ENCODE results near the gene TMEM135.

The TMEM135 gene

GRCh38 chr11:87235366-87235765 lies 197.6 kb downstream of the TMEM135 start:
- no peak overlapping the region for H3K4me2 ChIP-seq (ENCODE audit: low read length, poor library complexity, severe bottlenecking)
- no peak overlapping the region for H2AFZ ChIP-seq (ENCODE audit: low read depth, low read length)
- WGBS, result no CpG with 5 or more reads among the region's 1 CpG
- H2AK5ac ChIP-seq (ENCODE audit: low read length, severe bottlenecking), result no peak overlapping the region
- no peak overlapping the region for H4K8ac ChIP-seq (ENCODE audit: low read length)
- peaks cover 1% of the 10 kb centered on the region for H3K79me1 ChIP-seq (replicated peaks; ENCODE audit: low read length, poor library complexity, severe bottlenecking)
- H3K9me3 ChIP-seq (ENCODE audit: control insufficient read depth, low read length), result peaks cover 22% of the 10 kb centered on the region
- H3K27ac ChIP-seq (ENCODE audit: low read length, poor library complexity, severe bottlenecking), result no peak overlapping the region
- H4K91ac ChIP-seq (ENCODE audit: low read length), result no peak overlapping the region
- H3K36me3 ChIP-seq (ENCODE audit: control insufficient read depth in 1 of 2, insufficient read depth in 2 of 2, low read depth in 1 of 2, low read length in 2 of 2), result peaks cover 0 to 5% of the 10 kb centered on the region in 2 experiments
- H3K23ac ChIP-seq (ENCODE audit: low read length in 2 of 2), result no peak overlapping the region
- no peak for DNase-seq
- H3K4ac ChIP-seq (ENCODE audit: low read depth in 1 of 2, low read length in 2 of 2), result no peak overlapping the region
- no peak overlapping the region for H3K14ac ChIP-seq (ENCODE audit: low read length in 2 of 2)
- no peak overlapping the region for H2BK120ac ChIP-seq (ENCODE audit: low read depth, low read length)
- H3K18ac ChIP-seq (ENCODE audit: low read depth in 1 of 2, low read length in 2 of 2), result no peak overlapping the region
- H3K4me3 ChIP-seq (ENCODE audit: insufficient read depth in 1 of 2, low read depth in 1 of 2, low read length in 2 of 2), result no peak overlapping the region
- H3K9ac ChIP-seq (ENCODE audit: low read length), result no peak overlapping the region
- no peak overlapping the region for H2BK12ac ChIP-seq (ENCODE audit: low read length in 2 of 2)
- no peaks in the 10 kb centered on the region for H3K4me1 ChIP-seq (ENCODE audit: control insufficient read depth, insufficient read depth, low read depth, low read length)
- no peak overlapping the region for H2BK15ac ChIP-seq (ENCODE audit: low read depth, poor library complexity, severe bottlenecking)
- no peaks in the 10 kb centered on the region for H3K27me3 ChIP-seq (ENCODE audit: control insufficient read depth in 1 of 2, insufficient read depth in 1 of 2, low read length in 2 of 2)
- no peak overlapping the region for H2BK5ac ChIP-seq (ENCODE audit: low read depth, low read length, poor library complexity, severe bottlenecking)

GRCh38 chr11:87236368-87236767 lies 198.6 kb downstream of the TMEM135 start:
- Histone ChIP-seq H3K27ac (ENCODE audit: low read length, poor library complexity, severe bottlenecking) (no peak overlapping the region), H2AK5ac (ENCODE audit: low read length, severe bottlenecking) (no peak overlapping the region), H3K23ac (ENCODE audit: low read length in 2 of 2) (no peak overlapping the region), H3K14ac (ENCODE audit: low read length in 2 of 2) (no peak overlapping the region), H3K27me3 (ENCODE audit: control insufficient read depth in 1 of 2, insufficient read depth in 1 of 2, low read length in 2 of 2) (no peaks in the 10 kb centered on the region), H3K4me1 (ENCODE audit: control insufficient read depth, insufficient read depth, low read depth, low read length) (no peaks in the 10 kb centered on the region), H3K9me3 (ENCODE audit: control insufficient read depth, low read length) (peaks cover 17% of the 10 kb centered on the region), H4K8ac (ENCODE audit: low read length) (no peak overlapping the region), H2BK12ac (ENCODE audit: low read length in 2 of 2) (no peak overlapping the region), H2BK15ac (ENCODE audit: low read depth, poor library complexity, severe bottlenecking) (no peak overlapping the region), H3K4me2 (ENCODE audit: low read length, poor library complexity, severe bottlenecking) (no peak overlapping the region), H2BK120ac (ENCODE audit: low read depth, low read length) (no peak overlapping the region), H2BK5ac (ENCODE audit: low read depth, low read length, poor library complexity, severe bottlenecking) (no peak overlapping the region), H3K36me3 (ENCODE audit: control insufficient read depth in 1 of 2, insufficient read depth in 2 of 2, low read depth in 1 of 2, low read length in 2 of 2) (peaks cover 0 to 5% of the 10 kb centered on the region in 2 experiments), H3K18ac (ENCODE audit: low read depth in 1 of 2, low read length in 2 of 2) (no peak overlapping the region), H3K4me3 (ENCODE audit: insufficient read depth in 1 of 2, low read depth in 1 of 2, low read length in 2 of 2) (no peak overlapping the region), H2AFZ (ENCODE audit: low read depth, low read length) (no peak overlapping the region), H4K91ac (ENCODE audit: low read length) (no peak overlapping the region), H3K9ac (ENCODE audit: low read length) (no peak overlapping the region), H3K4ac (ENCODE audit: low read depth in 1 of 2, low read length in 2 of 2) (no peak overlapping the region), H3K79me1 (replicated peaks; ENCODE audit: low read length, poor library complexity, severe bottlenecking) (peaks cover 1% of the 10 kb centered on the region)
- no peak for DNase-seq
- 73% methylated on average over 1 of the region's 2 CpGs for WGBS

DNA sequence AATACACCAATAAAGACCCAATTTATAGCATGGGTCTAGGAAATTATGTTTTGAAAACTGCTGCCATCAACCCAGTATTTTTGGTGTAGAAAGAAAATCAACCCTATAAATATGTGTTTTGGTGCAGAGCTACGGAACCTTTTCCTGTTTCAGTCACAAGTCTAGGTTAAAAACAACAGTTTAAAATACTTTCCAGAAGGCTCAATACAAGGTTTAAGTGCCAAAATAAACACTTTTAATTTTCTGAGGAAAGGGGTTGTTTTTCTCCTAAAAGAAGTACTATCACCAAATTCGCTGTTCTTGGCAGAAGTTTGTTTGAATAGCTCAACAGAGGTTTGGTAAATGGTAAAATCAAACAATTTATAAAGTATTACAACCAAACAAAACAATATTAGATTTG lies 201.3 kb downstream of the TMEM135 start:
- Histone ChIP-seq H3K27ac (ENCODE audit: low read length, poor library complexity, severe bottlenecking) (no peak overlapping the region), H3K4me1 (ENCODE audit: control insufficient read depth, insufficient read depth, low read depth, low read length) (no peaks in the 10 kb centered on the region), H4K8ac (ENCODE audit: low read length) (no peak overlapping the region), H3K14ac (ENCODE audit: low read length in 2 of 2) (no peak overlapping the region), H2AK5ac (ENCODE audit: low read length, severe bottlenecking) (no peak overlapping the region), H4K91ac (ENCODE audit: low read length) (no peak overlapping the region), H3K9ac (ENCODE audit: low read length) (no peak overlapping the region), H2BK5ac (ENCODE audit: low read depth, low read length, poor library complexity, severe bottlenecking) (no peak overlapping the region), H3K79me1 (replicated peaks; ENCODE audit: low read length, poor library complexity, severe bottlenecking) (no peaks in the 10 kb centered on the region), H2BK120ac (ENCODE audit: low read depth, low read length) (no peak overlapping the region), H3K4me2 (ENCODE audit: low read length, poor library complexity, severe bottlenecking) (no peak overlapping the region), H3K23ac (ENCODE audit: low read length in 2 of 2) (no peak overlapping the region), H3K4me3 (ENCODE audit: insufficient read depth in 1 of 2, low read depth in 1 of 2, low read length in 2 of 2) (no peak overlapping the region), H3K9me3 (ENCODE audit: control insufficient read depth, low read length) (no peaks in the 10 kb centered on the region), H3K27me3 (ENCODE audit: control insufficient read depth in 1 of 2, insufficient read depth in 1 of 2, low read length in 2 of 2) (no peaks in the 10 kb centered on the region), H3K18ac (ENCODE audit: low read depth in 1 of 2, low read length in 2 of 2) (no peak overlapping the region), H3K36me3 (ENCODE audit: control insufficient read depth in 1 of 2, insufficient read depth in 2 of 2, low read depth in 1 of 2, low read length in 2 of 2) (no peaks in the 10 kb centered on the region), H2AFZ (ENCODE audit: low read depth, low read length) (no peak overlapping the region), H3K4ac (ENCODE audit: low read depth in 1 of 2, low read length in 2 of 2) (no peak overlapping the region), H2BK15ac (ENCODE audit: low read depth, poor library complexity, severe bottlenecking) (no peak overlapping the region), H2BK12ac (ENCODE audit: low read length in 2 of 2) (no peak overlapping the region)
- no peak for DNase-seq
- WGBS, result no CpG with 5 or more reads among the region's 2 CpGs

DNA sequence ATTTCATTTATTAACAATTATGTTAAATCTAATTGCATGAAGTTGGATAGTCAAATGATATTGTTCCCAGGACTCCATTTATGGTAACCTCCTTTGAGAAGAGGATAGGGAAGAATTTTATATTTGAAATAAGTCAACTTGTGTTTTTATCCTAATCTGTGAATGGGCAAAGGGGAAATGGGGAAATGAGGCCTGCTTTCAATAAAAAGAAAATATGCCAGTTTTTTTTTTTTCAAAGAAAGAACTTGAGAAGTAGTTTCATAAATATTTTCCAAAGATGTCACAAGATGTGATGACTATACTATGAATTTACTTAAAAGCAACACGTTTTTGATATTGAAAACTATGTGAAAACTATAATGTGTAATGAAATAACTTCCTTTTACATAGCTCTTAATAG lies 201.8 kb downstream of the TMEM135 start:
- H3K14ac ChIP-seq (ENCODE audit: low read length in 2 of 2), result no peak overlapping the region
- H3K4me3 ChIP-seq (ENCODE audit: insufficient read depth in 1 of 2, low read depth in 1 of 2, low read length in 2 of 2), result no peak overlapping the region
- no peaks in the 10 kb centered on the region for H3K9me3 ChIP-seq (ENCODE audit: control insufficient read depth, low read length)
- no peak overlapping the region for H2BK12ac ChIP-seq (ENCODE audit: low read length in 2 of 2)
- H3K18ac ChIP-seq (ENCODE audit: low read depth in 1 of 2, low read length in 2 of 2), result no peak overlapping the region
- no peak overlapping the region for H2BK120ac ChIP-seq (ENCODE audit: low read depth, low read length)
- no peak for DNase-seq
- H3K36me3 ChIP-seq (ENCODE audit: control insufficient read depth in 1 of 2, insufficient read depth in 2 of 2, low read depth in 1 of 2, low read length in 2 of 2), result no peaks in the 10 kb centered on the region
- no peaks in the 10 kb centered on the region for H3K4me1 ChIP-seq (ENCODE audit: control insufficient read depth, insufficient read depth, low read depth, low read length)
- H3K9ac ChIP-seq (ENCODE audit: low read length), result no peak overlapping the region
- no peak overlapping the region for H3K4ac ChIP-seq (ENCODE audit: low read depth in 1 of 2, low read length in 2 of 2)
- H3K27me3 ChIP-seq (ENCODE audit: control insufficient read depth in 1 of 2, insufficient read depth in 1 of 2, low read length in 2 of 2), result no peaks in the 10 kb centered on the region
- H4K91ac ChIP-seq (ENCODE audit: low read length), result no peak overlapping the region
- no peak overlapping the region for H3K27ac ChIP-seq (ENCODE audit: low read length, poor library complexity, severe bottlenecking)
- H2BK15ac ChIP-seq (ENCODE audit: low read depth, poor library complexity, severe bottlenecking), result no peak overlapping the region
- no CpG with 5 or more reads among the region's 1 CpG for WGBS
- no peak overlapping the region for H2AK5ac ChIP-seq (ENCODE audit: low read length, severe bottlenecking)
- no peak overlapping the region for H3K23ac ChIP-seq (ENCODE audit: low read length in 2 of 2)
- H2BK5ac ChIP-seq (ENCODE audit: low read depth, low read length, poor library complexity, severe bottlenecking), result no peak overlapping the region
- no peak overlapping the region for H4K8ac ChIP-seq (ENCODE audit: low read length)
- no peak overlapping the region for H2AFZ ChIP-seq (ENCODE audit: low read depth, low read length)
- no peaks in the 10 kb centered on the region for H3K79me1 ChIP-seq (replicated peaks; ENCODE audit: low read length, poor library complexity, severe bottlenecking)
- no peak overlapping the region for H3K4me2 ChIP-seq (ENCODE audit: low read length, poor library complexity, severe bottlenecking)

Data from mesenchymal stem cell (in vitro differentiated cells and primary cell).